Cerebellar nuclear complex (tissue), 1 donor: Measurements from ENCODE around the gene ERVH48-1.
A peak's percentile ranks its signal among the peaks of the same experiment; 100 is the strongest.
"Not testable (repeated sequence)": the region's sequence is repeated elsewhere in the genome, so short reads cannot be mapped to it uniquely, and the experiment has no call there.

Experiments
- DNase-seq, 2 experiments: peaks; one replicate each; lab custom pipeline; 2025; lab: John Stamatoyannopoulos, UW

Gene ERVH48-1

GRCh38 chr21:42939582-42940413, 14.4 kb upstream of the ERVH48-1 start:
- no peak for DNase-seq

GRCh38 chr21:42938606-42938995, 13.2 kb upstream of the ERVH48-1 start:
- not testable (repeated sequence) for DNase-seq

GRCh38 chr21:42937960-42938605, 12.7 kb upstream of the ERVH48-1 start:
- no peak for DNase-seq

- not testable (repeated sequence) for DNase-seq
Measured at GRCh38 chr21:42937034-42937940, 11.9 kb upstream of the ERVH48-1 start.

GRCh38 chr21:42936360-42936759, 10.9 kb upstream of the ERVH48-1 start:
- not testable (repeated sequence) for DNase-seq

- not testable (repeated sequence) for DNase-seq
Measured at GRCh38 chr21:42933973-42934372, 8.5 kb upstream of the ERVH48-1 start.

GRCh38 chr21:42933137-42933970, 7.9 kb upstream of the ERVH48-1 start:
- not testable (repeated sequence) for DNase-seq

- not testable (repeated sequence) for DNase-seq
Measured at GRCh38 chr21:42932378-42933136, 7.1 kb upstream of the ERVH48-1 start.

- DNase-seq: no peak
Measured at GRCh38 chr21:42931560-42932235, 6.3 kb upstream of the ERVH48-1 start.

- no peak for DNase-seq
Measured at GRCh38 chr21:42929969-42930368, 4.5 kb upstream of the ERVH48-1 start.

GRCh38 chr21:42927474-42928200, 2.2 kb upstream of the ERVH48-1 start:
- not testable (repeated sequence) for DNase-seq

GRCh38 chr21:42924433-42924751, 1.0 kb downstream of the ERVH48-1 start:
- DNase-seq: no peak

- DNase-seq: peak in 1 of 2 experiments; percentile 59
Measured at GRCh38 chr21:42923553-42924432, 1.6 kb downstream of the ERVH48-1 start.

- DNase-seq: no peak
Measured at GRCh38 chr21:42922918-42923317, 2.5 kb downstream of the ERVH48-1 start.

- no peak for DNase-seq
Measured at GRCh38 chr21:42921927-42922326, 3.5 kb downstream of the ERVH48-1 start.

- DNase-seq: no peak
Measured at GRCh38 chr21:42918291-42918690, 7.1 kb downstream of the ERVH48-1 start.

- DNase-seq: no peak
Measured at GRCh38 chr21:42913476-42913875, 12.0 kb downstream of the ERVH48-1 start.

- DNase-seq: not testable (repeated sequence)
Measured at GRCh38 chr21:42911920-42912319, 13.5 kb downstream of the ERVH48-1 start.
